WERI-Rb-1 (cell line): ENCODE measurements around the gene MGAT3.

Experiments
- DNase-seq: peaks from one replicate; pipeline ENCODE4 v3.0.0-alpha.2; 2020
- H3K27ac ChIP-seq: fragments of 250-450 bp; sonication (Bioruptor Pico); 2 replicates; pipeline ENCODE4 v1.5.1; 2020; ENCODE audit warnings: mild to moderate bottlenecking, moderate library complexity
- H3K27me3 ChIP-seq: fragments of 250-450 bp; sonication (Bioruptor Pico); 2 replicates; pipeline ENCODE4 v1.5.1; 2021; ENCODE audit warnings: mild to moderate bottlenecking, low read depth, moderate library complexity; ENCODE audit not compliant: insufficient read depth, severe bottlenecking
- H3K36me3 ChIP-seq: fragments of 250-450 bp; sonication (Bioruptor Pico); 2 replicates; pipeline ENCODE4 v1.5.1; 2020; ENCODE audit warnings: mild to moderate bottlenecking, moderate library complexity
- H3K4me3 ChIP-seq: 2 replicates; pipeline ENCODE4 v1.5.1; 2011; ENCODE audit warnings: low read depth, mild to moderate bottlenecking, control low read depth, low read length
- H3K9me3 ChIP-seq: fragments of 250-450 bp; sonication (Bioruptor Pico); 2 replicates; pipeline ENCODE4 v1.5.1; 2021; ENCODE audit warnings: mild to moderate bottlenecking, moderate library complexity; ENCODE audit not compliant: severe bottlenecking
- CTCF ChIP-seq: IDR thresholded peaks from 2 replicates; pipeline ENCODE4 v1.5.1; 2011; ENCODE audit warnings: low read depth, mild to moderate bottlenecking, control low read depth, inconsistent platforms, low read length

MGAT3 gene

DNA sequence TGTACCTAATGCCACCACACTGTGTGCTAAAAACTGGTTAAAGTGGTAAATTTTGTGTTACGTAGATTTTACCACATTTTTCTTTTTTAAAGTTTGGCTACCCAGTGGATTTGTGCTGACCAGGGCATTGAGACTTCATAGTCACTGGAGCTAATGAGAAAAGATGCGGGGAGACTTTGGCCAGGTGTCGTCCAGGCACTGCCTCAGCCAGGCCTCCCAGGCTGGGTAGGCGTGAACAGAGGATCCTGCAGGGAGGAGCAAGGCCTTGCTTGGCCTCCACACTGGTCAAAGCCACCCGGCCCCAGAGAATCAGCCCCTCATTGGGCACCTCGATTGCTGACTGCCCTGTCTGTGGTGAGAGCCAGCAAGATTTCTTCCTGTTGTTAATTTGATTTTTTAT, 13.4 kb upstream of the MGAT3 start:
- Histone ChIP-seq H3K27ac (no peak overlapping the region), H3K9me3 (no peaks in the 10 kb centered on the region), H3K27me3 (no peaks in the 10 kb centered on the region), H3K4me3 (no peak overlapping the region), H3K36me3 (no peaks in the 10 kb centered on the region)
- DNase-seq = no peak
- no peak for TF ChIP-seq CTCF

- H3K4me3 ChIP-seq = no peak overlapping the region
- no peaks in the 10 kb centered on the region for H3K27me3 ChIP-seq
- no peaks in the 10 kb centered on the region for H3K9me3 ChIP-seq
- DNase-seq = no peak
- no peak overlapping the region for H3K27ac ChIP-seq
- no peak for TF ChIP-seq CTCF
- H3K36me3 ChIP-seq = no peaks in the 10 kb centered on the region
Measured at GRCh38 chr22:39444247-39444800, 12.5 kb upstream of the MGAT3 start.

DNA sequence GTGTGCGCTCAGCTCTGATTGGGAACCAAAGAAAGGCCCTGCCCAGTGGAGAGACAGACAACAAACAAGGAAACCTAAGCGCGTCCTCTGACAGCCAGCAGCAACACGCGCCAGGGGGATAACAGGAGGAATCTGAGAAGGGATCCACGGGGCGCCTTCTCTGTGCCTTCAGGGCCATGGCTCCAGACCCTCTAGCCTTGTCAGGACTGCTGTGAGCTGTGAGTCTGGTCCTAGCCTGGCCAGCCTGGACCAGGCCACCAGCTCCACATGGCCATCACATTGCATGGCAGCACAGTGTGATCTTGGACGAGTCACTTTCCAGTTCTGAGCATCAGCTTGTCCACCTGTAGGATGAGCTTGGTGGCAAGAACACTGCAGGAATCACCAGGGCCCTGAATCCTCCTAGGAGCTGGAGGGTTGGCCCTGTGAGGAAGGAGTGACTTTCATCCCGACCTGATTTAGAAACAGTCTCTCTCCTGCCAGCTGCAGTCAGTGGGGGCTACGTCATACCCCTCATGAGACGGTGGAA, 11.8 kb upstream of the MGAT3 start:
- no peak overlapping the region for H3K4me3 ChIP-seq
- TF ChIP-seq CTCF = no peak

DNA sequence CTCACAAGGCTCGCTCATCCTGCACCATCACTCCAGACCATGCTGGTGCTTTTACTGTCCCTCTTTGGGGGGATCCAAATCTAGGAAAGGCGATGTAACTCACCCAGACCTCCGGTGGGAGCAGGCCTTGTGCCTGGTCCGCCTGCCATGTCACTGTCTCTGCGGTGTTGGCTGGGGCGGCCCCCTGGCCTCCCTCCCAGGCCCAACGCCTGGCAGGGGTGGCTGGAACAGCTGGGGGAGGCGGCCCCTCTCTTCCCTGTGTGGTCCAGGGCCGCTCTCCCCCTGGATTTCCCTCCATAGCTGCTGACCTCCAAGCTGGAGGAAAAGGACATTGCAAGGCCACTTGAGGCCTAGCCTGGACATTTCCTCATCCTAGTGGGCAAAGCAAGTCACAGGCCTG, 11.1 kb upstream of the MGAT3 start:
- no peak overlapping the region for H3K4me3 ChIP-seq

More for the DNA sequence above, 11.8 kb upstream of the MGAT3 start:
- Histone ChIP-seq H3K27ac (no peak overlapping the region), H3K27me3 (no peaks in the 10 kb centered on the region), H3K36me3 (no peaks in the 10 kb centered on the region), H3K9me3 (no peaks in the 10 kb centered on the region)
- DNase-seq = no peak

GRCh38 chr22:39446239-39446721, 10.5 kb upstream of the MGAT3 start:
- no peak for DNase-seq
- no peak for TF ChIP-seq CTCF
- no peak overlapping the region for H3K4me3 ChIP-seq
- H3K27ac ChIP-seq = no peak overlapping the region
- H3K36me3 ChIP-seq = no peaks in the 10 kb centered on the region
- no peaks in the 10 kb centered on the region for H3K27me3 ChIP-seq
- no peaks in the 10 kb centered on the region for H3K9me3 ChIP-seq

More for the DNA sequence above, 11.1 kb upstream of the MGAT3 start:
- no peaks in the 10 kb centered on the region for H3K27me3 ChIP-seq
- H3K27ac ChIP-seq = no peak overlapping the region
- no peak for TF ChIP-seq CTCF
- no peaks in the 10 kb centered on the region for H3K9me3 ChIP-seq
- DNase-seq = no peak
- no peaks in the 10 kb centered on the region for H3K36me3 ChIP-seq
